NK-92 treated with Interleukin-12 subunit alpha and Interleukin-12 subunit beta, amount 100 ng/mL, for 24 hours (cell line): ENCODE results near the gene DNAI2.

Experiments
- DNase-seq: peaks from one replicate; lab custom pipeline; 2025; lab: John Stamatoyannopoulos, UW

Gene DNAI2

GRCh38 chr17:74362810-74363498 is 88.9 kb downstream of the DNAI2 start:
- DNase-seq: no peak
